22Rv1 (cell line): Measurements from ENCODE around the gene MCRIP1.

ENCODE experiments used
- H3K27ac ChIP-seq: fragments of 450-650 bp; 2 replicates; pipeline ENCODE4 v1.5.1; 2017
- ZFX ChIP-seq: fragments of 450-650 bp; IDR thresholded peaks from 2 replicates; pipeline ENCODE4 v1.6.1; 2017; ENCODE audit warnings: antibody characterized with exemption, borderline replicate concordance
- TF ChIP-seq, protein P1 (sequence below): fragments of 450-650 bp; IDR thresholded peaks from 2 replicates; pipeline ENCODE4 v1.5.1; 2017; ENCODE audit warnings: mild to moderate bottlenecking

MCRIP1 gene, protein sequence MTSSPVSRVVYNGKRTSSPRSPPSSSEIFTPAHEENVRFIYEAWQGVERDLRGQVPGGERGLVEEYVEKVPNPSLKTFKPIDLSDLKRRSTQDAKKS

DNA sequence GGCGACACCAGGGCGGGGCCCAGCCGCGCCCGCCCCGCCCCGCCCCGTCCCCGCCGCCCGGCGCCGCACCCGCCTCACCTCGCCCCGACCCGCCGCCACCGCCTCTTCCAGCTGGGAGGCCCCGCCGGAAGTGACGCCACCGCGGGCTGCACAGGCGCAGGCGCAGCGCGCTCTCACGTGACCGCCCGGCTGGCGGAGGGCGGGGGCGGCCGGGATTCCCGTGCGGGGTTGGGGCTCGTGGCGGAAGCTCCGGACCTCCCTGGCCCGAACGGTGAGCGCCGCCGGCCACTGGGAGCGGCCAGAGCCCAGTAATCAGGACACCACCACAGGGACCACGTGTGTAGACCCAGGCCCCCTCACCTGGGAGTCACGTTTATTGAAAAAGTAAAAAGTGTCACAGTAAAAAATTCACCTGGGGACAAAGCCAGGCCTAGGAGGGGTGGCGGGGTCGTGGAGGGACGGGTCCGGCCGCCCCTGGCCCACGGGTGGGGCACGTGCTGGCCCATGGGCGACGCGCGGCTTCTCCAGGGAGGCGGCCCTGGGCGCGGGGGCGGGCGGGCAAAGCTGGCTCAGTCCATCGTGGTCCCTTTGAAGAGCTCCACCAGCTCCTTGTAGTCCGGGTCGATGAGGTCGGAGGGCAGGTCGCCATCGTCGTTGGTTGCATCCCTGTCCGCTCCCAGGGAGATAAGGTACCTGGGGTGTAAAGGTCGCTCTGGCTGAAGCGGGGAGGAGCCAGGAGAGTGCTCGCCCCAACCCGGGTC is at the start of gene MCRIP1:
Gene MCRIP1 (minus strand): TSS at position 132 of the 761 bp plus-strand sequence. CDS start 8,785 bp downstream, outside the sequence.
- TF ChIP-seq ZFX = no peak
- TF ChIP-seq, protein P1, sequence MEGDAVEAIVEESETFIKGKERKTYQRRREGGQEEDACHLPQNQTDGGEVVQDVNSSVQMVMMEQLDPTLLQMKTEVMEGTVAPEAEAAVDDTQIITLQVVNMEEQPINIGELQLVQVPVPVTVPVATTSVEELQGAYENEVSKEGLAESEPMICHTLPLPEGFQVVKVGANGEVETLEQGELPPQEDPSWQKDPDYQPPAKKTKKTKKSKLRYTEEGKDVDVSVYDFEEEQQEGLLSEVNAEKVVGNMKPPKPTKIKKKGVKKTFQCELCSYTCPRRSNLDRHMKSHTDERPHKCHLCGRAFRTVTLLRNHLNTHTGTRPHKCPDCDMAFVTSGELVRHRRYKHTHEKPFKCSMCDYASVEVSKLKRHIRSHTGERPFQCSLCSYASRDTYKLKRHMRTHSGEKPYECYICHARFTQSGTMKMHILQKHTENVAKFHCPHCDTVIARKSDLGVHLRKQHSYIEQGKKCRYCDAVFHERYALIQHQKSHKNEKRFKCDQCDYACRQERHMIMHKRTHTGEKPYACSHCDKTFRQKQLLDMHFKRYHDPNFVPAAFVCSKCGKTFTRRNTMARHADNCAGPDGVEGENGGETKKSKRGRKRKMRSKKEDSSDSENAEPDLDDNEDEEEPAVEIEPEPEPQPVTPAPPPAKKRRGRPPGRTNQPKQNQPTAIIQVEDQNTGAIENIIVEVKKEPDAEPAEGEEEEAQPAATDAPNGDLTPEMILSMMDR = no peak
- H3K27ac ChIP-seq = peak within 1 kb of the TSS; percentile 83

DNA sequence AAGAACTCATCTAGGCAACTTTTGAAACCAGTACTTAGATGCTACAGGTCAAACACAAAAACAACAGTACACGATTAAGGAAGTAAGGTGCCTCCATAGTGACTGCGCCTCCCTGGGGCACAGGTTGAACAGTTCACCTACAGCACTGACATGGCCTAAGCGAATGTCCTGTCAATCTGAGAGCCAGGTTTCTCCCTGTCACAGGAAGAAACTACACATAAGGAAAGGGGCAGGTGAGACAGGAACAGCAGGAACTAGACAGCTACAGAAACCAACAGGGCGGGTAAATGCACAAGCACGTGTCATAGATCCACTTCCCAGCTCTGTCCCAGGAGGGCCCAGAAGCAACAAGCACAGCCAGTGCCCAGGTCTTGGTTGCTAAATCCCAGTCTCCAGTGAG is 46.0 kb upstream of the MCRIP1 start:
- no peak overlapping the region for H3K27ac ChIP-seq
- TF ChIP-seq, protein P1 = no peak
- no peak for TF ChIP-seq ZFX

DNA sequence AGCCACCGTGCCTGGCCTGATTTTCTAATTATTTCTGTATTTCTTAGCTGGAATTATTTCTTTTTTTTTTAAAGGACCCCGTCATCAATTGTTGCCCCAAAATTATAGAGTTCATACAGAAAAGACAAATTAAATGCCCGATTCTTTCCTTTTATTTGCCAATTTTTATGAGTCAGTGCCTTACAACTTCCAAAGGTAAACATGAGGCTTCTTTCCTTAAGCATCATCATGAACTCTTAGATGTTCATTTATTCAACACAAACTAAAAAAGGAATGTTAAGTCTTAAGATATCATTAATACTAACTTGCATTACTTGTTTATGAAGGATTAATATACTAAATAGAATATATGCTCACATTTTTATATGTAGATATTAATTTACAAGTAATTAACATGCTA is 45.2 kb upstream of the MCRIP1 start:
- TF ChIP-seq ZFX = no peak
- TF ChIP-seq, protein P1 = no peak
- H3K27ac ChIP-seq = no peak overlapping the region

DNA sequence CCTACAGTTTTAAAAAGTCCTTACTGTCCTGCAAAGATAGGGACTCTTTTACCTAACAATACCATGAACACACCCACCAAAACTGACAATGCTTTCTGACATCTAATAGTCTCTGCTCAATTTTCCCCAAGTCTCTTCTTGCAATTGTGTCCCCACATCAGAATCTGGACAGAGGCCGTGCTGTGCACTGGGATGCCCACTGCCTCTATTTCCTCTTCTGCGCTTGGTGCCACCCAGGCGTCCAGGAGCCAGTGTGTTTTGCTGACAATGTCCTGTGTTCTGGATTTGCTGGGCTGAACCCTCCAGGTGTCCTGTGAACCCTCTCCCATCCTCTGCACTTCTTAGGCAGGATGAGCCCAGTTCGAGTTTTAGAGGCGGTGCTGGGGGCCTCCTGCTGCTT is 44.5 kb upstream of the MCRIP1 start:
- no peak overlapping the region for H3K27ac ChIP-seq
- no peak for TF ChIP-seq ZFX

DNA sequence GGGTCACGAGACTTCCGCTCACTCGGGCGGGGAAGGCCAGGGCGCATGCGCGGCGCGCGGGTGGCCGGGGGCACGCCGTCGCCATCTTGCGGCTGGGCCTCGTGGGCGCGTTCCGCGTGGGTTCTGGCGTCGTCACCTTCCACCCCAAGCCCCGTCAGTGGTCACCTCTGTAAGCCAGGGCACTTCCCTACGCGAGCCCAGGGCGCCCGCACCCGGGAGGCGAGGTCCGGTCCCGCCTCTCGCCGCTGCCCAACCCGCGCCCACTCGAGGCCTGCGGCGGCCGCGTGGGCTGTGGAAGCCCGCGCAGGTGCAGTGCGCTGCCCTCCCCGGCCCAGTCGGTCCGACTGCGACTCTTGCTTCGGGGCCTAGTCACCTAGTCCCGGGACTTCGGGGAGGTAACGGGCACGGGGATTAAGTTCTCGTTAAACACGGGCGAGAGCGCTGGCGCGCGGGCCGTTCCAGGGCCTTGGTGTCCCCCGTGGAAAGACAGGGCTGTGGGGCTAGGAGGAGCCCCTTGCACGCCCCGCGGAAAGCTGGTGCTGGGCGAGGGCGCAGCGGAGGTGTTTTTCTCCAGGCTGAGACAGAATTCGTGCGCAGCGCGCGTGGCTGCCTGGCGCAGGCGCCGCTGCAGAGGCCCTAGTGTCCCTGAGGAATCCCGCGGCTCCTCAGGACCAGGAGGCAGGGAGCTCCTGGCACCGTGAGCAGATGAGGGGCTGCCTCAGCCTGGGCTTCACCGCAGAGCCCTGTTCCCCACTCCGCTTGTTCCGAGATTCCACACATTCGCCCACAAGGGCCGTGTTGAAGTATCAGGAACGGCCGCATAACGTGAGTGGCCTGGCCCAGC is 38.5 kb upstream of the MCRIP1 start:
- peak overlapping the region; percentile 99 for H3K27ac ChIP-seq
- no peak for TF ChIP-seq ZFX
- TF ChIP-seq, protein P1 = peak; percentile 37; the same call in 1 of the 2 replicates

DNA sequence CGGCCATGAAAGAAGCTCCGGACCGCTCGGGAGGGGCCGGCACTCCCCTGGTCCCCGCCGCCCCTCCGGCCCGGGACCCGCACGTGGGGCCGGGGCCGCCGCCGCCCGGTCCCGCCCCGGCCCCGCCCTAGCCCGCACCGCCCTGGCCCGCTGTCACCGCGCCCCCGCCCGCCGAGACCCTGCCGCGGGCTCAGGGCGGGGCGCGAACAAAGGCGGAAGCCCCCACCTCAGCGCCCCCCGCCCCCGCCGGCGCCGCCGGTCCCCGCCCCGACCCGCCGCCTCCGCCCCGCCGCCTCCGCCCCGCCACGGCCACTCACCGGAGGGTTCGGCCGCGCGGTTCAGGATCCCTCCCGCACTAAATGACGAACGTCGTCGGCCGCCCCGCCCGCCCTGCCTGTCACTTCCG is 37.9 kb upstream of the MCRIP1 start, which contains the start of gene ARHGDIA:
Gene ARHGDIA (minus strand): TSS at position 357 of the 406 bp plus-strand sequence. CDS start 1,407 bp downstream, outside the sequence.
- no peak for TF ChIP-seq ZFX
- TF ChIP-seq, protein P1 = no peak
- peak within 1 kb of the TSS; percentile 99 for H3K27ac ChIP-seq

DNA sequence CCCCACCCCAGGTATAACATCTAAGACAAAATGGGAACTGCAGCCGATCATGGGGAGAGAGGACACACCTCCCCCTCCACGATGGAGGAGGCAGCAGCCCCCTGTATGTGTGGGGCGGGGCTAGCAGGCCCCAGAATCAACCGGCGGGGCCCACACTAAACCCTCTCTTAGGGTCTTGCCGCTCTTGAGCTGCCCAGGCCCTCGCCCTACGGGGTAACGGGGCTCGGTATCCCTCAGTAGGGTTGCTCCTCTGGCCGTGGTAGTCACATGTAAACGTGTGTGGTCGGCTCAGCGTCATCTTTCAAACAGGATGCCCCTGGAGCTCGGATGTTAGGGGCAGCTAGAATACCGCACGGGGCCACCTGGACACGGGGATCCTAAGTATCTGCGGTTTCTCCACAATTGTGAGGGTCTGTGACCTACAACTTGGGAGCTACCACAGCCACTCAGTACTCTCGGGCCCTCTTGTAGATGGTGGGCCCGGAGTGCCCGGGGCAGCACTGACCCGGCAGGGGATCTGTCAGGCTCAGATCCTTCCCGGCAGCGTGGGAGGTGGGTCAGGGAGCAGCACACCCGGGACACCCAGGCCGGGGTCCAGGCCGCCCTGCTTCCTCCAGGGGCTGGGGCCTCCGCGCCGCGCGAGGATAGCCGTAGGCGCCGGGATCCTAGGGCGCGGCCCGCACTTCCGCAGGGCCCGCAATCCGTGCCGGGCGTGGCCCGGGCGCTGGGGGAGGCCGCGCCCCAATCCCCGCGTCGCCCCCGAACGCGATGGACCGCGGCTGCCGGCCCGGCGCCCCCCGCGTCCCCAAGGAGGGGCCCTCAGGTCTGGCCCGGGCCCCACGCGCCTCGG is 37.3 kb upstream of the MCRIP1 start:
- H3K27ac ChIP-seq = peak overlapping the region; percentile 99
- no peak for TF ChIP-seq ZFX
- TF ChIP-seq, protein P1 = no peak
